GM21447 (cell line): ENCODE measurements around the gene USP20.
"Not testable (repeated sequence)": the region's sequence is repeated elsewhere in the genome, so short reads cannot be mapped to it uniquely, and the experiment has no call there.

Source experiments
- ATAC-seq: cut with Tn5 transposase; IDR thresholded peaks from one replicate; pipeline ENCODE4 v1.9.1; 2021; ENCODE audit not compliant: unreplicated experiment

Gene USP20

GRCh38 chr9:129889122-129889940 lies 54.1 kb downstream of the USP20 start:
- ATAC-seq, result no peak

DNA sequence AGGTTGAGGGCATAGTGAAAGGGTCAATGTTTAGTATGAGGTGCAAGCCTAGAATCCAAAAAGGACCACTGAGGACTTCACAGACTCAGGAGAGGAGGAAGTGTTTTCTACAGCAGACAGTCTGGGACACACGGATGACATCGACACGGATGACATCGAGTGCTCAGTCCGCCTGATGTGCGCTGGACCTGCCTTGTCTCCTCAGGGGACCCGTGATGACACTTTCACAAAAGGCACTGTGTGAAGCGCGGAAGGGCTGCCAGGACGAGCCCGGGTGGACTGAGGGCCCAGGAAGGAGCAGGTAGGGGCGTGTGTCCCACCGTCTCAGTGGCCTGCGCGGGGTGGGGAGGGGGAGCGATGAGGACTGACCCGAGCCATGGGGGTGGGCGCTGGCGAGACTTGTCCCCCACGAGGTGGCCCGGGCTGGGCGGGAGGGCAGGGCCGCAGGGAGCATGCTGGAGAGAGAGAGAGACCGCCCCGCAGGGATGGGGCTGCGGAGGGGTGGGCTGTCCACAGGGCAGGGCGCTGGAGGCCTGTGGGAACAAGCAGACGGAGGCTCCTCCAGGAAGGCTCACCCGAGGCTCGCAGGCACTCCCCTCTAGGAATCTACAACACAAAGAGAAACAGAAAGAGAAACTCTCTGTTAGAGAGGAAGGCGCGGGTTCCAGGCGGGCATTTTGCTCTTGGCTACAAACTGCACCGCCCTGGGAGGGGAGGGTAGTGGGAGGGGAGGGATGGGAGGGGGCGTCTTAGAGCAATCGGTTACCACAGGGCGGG lies 54.9 kb downstream of the USP20 start:
- ATAC-seq, result no peak

DNA sequence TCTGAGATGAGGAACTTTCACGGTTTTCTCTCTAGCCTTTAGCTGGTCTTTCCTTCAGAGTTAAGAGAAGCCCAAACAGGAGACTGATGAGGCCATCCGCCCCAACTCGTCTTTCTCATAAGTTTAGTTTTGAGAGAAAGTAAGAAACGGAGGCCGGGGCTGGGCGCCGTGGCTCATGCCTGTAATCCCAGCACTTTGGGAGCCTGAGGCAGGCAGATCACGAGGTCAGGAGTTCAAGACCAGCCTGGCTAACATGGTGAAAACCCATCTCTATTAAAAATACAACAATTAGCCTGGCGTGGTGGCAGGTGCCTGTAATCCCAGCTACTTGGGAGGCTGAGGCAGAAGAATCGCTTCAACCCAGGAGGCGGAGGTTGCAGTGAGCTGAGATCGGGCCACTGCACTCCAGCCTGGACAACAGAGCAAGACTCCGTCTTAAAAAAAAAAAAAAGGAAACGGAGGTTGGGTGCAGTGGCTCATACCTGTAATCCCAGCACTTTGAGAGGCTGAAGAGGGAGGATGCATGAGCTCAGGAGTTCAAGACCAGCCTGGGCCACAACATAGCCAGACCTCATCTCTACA lies 55.6 kb downstream of the USP20 start:
- not testable (repeated sequence) for ATAC-seq

GRCh38 chr9:129891569-129891968 lies 56.3 kb downstream of the USP20 start:
- ATAC-seq, result no peak

DNA sequence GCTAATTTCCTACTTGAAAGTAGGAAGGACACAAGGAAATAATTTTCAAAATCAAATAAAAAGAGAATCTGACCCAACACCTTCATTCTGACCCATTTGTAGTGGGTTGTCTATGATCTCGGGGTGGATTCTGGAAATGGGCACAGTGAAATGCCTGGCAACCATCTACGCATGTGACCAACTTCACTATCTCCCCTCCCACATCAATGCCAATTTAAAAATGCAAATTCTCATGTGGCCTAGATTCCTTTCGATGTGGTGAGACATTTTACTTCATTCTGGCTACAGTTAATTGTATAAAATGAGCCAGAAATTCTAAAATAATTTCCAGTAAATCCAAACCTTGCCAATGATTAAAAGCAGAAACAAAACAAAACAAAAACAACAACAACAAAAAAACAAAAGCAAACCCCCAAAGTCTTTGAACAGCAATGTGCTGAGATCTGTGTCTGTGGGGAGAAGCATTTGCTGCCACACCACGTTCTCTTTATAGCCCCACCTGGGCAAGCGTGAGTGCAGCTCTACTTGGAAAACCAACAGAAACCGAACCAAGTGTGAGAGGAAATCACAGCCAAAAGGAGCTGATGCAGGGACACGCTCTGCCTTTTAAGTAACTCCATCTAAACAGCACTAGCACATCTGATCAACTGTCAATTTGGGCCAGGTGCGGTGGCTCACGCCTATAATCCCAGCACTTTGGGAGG lies 59.0 kb downstream of the USP20 start:
- no peak for ATAC-seq

GRCh38 chr9:129895376-129896268 lies 60.4 kb downstream of the USP20 start:
- no peak for ATAC-seq

DNA sequence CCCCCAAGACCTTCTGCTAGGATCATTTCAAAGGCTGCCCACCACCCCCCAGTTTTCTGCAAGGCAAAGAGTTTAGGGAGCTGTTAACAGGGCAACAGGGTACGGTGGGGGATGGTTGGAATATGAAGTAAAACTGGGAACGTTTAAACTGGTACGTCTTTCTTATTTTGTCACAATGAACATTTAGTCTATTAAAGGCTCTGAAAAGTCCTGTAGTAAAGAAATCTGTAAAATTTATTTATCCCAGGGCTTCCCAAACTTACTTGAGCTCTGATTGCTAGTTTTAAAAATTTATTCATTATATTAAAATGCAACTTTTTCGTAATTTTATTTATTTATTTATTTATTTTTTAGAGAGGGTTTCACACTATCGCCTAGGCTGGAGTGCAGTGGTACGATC lies 62.0 kb downstream of the USP20 start:
- ATAC-seq, result no peak

- ATAC-seq, result no peak
These were observed 62.9 kb downstream of the USP20 start for GRCh38 chr9:129898185-129898584.

DNA sequence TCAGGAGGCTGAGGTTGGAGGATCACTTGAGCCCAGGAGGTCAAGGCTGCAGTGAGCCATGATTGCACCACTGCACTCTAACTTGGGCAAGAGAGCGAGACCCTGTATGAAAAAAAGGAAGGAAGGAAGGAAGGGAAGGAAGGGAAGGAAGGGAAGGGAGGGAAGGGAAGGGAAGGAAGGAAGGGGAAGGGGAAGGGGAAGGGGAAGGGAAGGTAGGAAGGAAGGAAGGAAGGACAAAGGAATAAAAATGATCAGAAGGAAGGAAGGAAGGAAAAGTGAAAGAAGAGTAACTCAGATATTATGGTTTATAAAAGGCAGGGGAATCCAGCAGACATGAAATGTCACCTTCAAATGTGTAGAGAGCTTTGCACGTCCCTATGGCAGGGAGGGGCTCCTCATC lies 64.4 kb downstream of the USP20 start:
- ATAC-seq, result no peak

GRCh38 chr9:129900263-129901027 lies 65.2 kb downstream of the USP20 start:
- peak; percentile 86 for ATAC-seq

GRCh38 chr9:129901993-129902739 lies 66.9 kb downstream of the USP20 start:
- no peak for ATAC-seq

DNA sequence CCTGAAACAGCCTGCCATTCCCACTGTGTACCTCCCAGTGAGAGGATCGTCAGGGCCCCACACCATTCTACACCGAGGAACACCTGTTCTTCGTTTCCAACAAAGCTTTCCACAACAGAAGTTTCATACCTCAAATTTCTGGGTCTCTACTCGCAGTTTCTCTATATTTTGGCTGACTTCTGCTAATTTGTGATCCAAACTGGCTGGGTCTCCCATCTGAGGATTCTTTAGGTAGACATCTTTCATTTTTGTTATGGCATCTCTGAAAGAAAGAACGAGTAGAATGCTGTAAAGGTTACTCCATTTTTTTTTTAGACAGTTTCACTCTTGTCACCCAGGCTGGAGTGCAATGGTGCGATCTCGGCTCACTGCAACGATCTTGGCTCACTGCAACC lies 67.5 kb downstream of the USP20 start:
- no peak for ATAC-seq

- no peak for ATAC-seq
These were observed 69.5 kb downstream of the USP20 start for GRCh38 chr9:129904734-129905133.

DNA sequence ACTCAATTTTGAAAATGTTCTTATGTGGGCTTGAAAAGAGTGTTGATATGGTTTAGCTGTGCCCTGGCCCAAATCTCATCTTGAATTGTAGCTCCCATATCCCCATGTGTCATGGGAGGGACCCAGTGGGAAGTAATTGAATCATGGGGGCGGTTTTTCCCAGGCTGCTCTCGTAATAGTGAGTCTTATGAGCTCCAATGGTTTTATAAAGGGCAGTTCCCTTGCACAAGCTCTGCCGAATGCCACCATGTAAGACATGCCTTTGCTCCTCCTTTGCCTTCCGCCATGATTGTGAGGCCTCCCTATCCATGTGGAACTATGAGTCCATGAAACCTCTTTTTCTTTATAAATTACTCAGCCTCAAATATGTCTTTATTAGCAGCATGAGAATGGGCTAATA lies 71.0 kb downstream of the USP20 start:
- ATAC-seq, result no peak

DNA sequence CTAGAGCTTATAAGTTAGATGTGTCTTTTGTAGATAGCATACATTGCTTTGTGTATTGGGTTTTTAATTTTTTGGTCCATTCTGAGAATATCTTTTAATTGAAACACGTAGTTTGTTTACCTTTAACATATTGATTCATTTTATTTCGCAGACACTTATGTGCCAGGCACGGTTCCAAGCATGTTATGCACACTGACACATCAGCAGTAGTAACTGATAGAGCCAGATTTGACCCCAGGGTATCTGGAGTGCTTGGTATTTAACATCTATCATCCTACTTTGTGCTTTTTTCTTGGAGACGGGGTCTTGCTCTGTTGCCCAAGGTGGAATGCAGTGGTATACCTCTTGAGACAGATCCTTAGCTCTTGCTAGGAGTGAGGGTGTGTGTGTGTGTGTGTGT lies 71.9 kb downstream of the USP20 start:
- ATAC-seq, result no peak

DNA sequence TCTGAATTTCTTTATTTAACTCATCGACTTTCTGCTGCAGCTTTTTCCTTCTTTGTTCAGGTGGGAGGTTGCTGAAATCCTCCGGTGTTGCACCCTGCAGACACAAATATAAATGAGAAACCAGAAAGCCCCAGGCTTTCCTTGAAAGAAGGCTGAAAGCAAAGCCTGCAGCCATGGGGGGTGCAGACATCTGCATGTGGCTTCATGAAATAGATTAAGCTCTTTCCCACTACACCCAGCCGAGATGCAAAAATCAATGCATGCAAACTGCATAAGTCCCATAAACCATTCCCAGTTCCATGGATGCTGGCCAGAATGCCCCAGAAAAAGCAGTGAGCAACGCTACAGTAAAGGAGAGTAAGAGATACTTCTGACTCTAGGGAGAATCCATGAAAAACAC lies 73.6 kb downstream of the USP20 start:
- no peak for ATAC-seq

DNA sequence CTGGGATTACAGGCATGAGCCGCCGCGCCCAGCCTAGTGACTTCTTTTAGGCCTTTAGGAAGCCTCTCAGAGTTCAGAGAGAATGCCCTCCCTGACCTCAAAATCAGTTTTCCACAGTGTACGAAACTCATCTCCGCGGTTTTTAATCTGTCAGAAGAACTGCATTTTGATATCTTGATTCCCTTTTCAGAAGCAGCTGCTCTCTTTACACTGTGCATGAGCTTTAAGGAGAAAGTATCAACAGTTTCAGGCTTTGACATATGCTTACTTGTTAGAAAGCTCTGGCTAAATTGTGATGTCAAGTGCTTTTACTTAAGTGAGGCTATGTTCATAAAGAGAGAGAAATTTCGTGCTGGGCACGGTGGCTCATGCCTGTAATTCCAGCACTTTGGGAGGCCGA lies 74.6 kb downstream of the USP20 start:
- no peak for ATAC-seq

DNA sequence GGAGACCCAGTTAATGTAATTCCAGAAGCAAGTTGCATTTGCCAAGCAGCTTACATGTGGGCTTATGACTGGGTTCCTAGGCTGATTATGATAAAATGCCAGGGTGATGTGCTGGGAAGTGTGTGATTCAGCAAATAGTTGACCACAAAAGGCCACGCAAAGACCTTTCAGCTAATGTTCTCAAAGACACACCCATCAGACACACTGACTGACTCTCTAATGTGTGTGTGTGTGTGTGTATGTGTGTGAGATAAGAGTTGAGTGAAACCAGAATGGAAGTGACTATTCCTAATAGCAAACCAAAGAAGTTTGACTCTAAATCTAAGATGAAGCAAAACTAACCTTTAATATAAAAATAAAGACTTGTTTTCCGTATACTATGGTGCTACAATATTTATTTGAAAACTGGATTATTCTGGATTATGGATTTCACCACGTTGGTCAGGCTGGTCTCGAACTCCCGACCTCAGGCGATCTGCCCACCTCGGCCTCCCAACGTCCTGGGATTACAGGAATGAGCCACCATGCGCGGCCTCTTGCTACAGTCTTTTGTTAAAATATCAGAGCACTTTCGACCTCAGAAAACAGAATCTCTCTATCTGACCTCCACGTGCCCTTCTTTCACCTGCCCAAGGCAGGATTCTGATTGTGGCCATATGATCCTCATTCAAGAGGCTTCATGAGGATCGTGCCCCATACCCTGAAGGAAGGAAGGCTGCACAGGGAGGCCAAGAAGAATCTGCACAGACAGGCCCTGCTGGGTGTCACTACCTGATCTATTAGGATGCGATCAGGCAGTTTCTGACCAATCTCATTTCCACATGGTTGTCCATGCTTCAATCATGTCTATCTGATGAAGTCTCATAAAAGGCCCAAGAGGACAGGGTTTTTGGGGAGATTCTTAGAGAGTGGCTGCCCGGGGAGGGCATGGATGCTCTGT lies 75.6 kb downstream of the USP20 start:
- ATAC-seq, result no peak
